OCI-M2 (cell line): ENCODE data around the gene ASPDH.
"Not testable (repeated sequence)": the region's sequence is repeated elsewhere in the genome, so short reads cannot be mapped to it uniquely, and the experiment has no call there.

Experiments used
- DNase-seq: peaks from one replicate; lab custom pipeline; 2025; ENCODE audit not compliant: unreplicated experiment; lab: John Stamatoyannopoulos, UW

Gene ASPDH

DNA sequence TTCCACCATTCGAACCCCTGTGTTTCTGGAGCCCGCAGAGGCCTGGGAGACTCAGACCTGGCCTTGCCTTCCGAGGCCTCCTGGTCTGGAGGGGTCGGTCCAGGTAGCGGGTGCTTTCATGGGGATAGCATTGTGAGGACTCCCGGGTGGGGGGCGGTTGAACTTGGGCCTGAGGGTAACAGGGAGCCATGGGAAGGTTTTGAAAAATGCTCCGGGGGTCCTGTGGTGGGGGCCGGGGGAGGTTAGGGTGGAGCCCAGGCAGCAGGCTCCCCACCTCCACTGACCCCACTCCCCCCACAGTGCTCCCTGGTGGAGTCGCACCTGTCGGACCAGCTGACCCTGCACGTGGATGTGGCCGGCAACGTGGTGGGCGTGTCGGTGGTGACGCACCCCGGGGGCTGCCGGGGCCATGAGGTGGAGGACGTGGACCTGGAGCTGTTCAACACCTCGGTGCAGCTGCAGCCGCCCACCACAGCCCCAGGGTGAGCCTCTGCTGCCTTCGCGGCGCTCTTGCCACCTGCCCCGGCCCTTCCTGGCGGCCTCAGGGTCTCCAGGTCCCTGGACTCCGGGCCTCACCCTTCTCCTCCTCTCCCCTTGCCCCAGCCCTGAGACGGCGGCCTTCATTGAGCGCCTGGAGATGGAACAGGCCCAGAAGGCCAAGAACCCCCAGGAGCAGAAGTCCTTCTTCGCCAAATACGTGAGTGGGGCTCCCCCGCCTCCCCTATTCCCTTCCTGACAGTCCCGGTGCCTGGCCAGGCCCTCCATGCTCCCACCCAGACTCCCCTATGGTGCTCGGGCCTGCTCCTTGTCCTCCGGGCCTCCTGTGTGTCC, 33.2 kb downstream of the ASPDH start:
- no peak for DNase-seq

DNA sequence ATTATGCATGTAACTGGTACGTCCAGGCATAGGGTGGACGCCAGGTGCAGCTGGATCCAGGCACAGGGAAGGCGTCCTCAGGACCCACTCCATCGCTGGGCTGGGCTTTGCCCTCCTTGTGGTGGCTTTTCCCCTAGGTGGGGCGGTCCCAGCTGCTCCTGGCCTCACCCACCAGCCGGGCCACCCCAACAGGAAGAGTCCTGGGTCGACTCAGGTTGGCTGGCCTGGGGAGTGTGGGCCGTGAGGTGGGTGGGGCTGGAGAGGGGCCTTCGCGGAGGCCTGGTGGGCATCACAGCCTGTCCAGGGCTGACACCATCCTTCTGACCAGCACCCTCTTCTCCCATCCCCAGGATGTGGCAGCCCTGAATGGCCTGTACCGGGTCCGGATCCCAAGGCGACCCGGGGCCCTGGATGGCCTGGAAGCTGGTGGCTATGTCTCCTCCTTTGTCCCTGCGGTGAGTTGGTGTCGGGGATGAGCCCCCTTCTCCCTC, 33.9 kb downstream of the ASPDH start:
- no peak for DNase-seq

DNA sequence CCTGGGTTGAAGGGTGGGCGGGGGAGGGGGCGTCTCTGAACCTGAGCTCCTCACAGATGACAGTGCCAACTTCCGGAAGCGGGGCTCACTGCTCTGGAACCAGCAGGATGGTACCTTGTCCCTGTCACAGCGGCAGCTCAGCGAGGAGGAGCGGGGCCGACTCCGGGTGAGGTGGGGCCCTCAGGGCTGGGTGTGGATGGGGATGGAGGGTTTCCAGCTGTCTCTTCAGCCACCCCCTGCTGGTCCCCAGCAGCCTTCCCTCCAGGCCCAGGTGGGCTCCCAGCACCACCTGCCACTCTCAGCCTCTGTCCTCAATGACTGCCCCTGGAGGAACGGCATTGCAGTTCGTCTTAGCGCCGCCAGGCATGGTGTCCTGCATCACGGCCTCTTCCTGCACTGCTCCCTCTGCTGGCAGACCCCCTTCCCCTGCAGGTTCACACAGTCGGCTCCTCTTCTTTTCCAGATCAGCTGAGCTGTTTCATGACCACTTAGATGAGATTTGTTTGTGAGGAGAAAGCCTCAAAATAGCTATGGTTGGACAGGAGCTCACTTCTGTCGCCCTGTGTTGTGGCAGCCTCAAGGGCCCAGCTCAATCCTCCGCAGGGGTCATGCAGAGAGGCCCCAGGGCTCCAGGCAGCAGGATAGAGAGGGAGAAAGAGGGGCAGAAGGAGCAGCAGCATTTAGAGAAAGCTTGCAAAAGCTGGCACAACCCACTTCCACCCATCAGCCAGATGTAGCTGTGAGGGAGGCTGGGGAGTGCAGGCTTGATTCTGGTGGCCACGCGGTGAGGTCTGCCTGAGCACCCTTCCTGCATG, 34.6 kb downstream of the ASPDH start:
- no peak for DNase-seq

DNA sequence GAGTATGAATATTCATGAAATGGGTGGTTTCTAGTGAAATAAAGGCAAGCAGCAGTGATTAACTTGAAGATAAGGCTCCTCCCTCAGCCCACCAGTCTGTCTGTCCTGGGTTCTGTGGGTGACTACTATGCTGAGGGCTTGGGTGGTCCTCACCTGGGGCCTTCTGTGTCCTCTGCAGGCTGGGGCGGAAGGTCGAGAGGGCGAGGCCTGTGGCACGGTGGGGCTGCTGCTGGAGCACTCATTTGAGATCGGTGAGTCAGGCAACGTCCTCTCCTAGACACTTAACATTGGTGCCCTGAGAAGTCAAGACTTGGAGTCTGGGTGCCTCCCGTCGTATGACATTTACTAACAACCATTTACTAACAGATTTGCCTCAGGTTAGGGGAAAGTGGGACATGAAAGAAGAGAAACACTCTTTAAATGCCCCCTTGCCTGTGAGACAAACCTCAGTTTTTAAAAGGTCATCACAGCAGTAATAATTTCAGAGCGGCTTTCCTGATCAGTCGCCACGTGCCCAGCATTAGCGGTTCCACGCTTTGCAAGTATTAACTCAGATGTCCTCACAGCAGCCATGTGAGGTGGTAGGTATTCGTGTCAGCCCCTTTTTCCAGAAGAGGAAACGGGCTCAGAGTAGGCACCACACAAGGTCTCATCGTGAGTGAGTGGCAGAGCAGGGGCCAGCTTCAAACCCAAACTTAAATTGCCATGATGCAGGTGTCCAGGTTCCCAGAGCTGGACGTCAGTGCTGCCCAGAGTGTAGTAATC, 35.8 kb downstream of the ASPDH start:
- DNase-seq = no peak

DNA sequence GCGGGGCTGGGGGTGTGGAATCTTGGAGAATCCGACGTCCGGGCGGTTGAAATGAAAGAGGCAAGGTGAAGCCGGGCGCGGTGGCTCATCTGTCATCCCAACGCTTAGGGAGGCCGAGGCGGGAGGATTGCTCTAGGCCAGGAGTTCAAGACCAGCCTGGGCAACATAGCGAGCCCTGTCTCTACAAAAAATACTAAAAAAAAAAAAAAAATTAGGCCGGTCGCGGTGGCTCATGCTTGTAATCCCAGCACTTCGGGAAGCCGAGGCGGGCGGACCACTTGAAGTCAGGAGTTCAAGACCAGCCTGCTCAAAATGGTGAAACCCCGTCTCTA, 36.8 kb downstream of the ASPDH start:
- DNase-seq = no peak

DNA sequence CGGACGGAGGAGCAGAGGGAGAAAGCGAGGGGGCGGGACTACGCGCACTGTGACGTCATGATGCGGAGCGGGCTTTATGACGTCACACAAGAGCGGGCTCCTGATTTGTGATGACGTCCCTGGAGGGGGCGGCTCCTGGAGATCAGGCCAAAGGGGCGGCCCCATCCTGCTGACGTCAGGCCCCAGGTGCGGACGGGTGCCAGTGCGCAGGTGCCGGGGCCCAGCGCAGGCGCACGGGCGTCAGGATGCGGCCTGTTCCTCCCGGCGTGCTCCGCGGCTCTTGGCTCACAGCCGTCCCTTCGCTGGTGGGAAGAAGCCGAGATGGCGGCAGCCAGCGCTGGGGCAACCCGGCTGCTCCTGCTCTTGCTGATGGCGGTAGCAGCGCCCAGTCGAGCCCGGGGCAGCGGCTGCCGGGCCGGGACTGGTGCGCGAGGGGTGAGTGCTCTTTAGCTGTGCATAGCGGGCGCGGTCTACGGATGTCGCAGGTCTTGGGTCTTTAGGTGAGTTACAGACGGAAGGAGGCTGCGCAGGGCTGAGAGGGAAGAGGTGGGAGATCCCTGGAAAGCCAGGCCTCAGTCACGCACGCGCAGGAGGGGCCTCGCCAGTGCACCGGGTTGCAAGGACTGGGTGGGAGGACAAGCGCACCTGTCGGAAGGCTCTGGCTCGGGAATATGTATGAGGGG, 37.3 kb downstream of the ASPDH start, which contains the start of the genes EMC10 and GARIN5A:
Gene EMC10 (plus strand): TSS at position 284 of the 683 bp plus-strand sequence. CDS start 38 bp downstream, at position 322.
Gene GARIN5A (minus strand): TSS at position 625 of the 683 bp plus-strand sequence. CDS start 460 bp downstream, at position 165.
- DNase-seq = no peak

DNA sequence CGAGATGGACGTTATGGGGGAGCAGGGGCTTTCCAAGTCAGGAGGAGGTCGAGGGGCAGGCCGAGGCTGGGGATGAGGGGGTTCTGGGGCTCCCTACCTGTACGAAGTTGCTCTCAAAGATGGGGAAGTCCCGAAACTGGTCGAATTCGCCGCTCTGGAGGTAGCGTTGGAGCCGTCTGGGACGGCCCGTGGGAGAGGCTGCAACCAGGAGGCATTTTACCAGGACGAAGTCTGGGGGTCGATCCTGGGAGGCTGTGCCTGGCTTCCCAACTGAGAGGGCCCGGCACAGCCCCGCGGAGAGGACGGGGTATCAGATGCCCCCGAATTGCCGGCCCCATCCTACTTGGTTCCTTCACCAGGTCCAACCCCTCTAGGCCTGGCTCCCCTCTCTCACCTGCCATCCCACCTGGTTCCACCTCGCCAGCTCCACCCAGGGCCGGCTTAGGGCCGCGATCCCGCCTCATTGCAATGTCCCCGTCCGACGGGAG, 37.9 kb downstream of the ASPDH start:
- no peak for DNase-seq

DNA sequence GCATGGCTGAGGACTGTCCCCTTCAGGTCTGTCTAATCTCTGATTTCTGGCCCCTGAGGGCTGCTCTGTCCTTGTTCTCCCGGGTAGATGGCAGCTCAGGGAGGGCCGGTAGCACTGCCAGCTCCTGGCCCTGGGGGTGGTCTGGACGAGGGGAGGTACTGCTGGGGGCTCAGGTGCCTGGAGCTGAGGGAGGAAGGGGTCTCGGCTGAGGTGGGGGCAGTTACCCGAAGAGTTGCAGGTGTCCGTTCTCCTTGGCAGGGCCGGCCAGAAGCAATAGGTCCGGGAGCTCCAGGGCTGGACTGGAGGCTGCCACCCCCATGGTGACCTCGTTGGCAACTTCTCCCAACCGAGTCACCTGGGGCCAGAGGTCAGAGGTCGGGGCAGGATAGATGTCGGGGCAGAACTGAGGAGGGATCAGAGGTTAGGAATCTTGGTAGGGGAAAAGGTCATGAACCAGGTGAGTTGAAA, 38.6 kb downstream of the ASPDH start:
- no peak for DNase-seq

DNA sequence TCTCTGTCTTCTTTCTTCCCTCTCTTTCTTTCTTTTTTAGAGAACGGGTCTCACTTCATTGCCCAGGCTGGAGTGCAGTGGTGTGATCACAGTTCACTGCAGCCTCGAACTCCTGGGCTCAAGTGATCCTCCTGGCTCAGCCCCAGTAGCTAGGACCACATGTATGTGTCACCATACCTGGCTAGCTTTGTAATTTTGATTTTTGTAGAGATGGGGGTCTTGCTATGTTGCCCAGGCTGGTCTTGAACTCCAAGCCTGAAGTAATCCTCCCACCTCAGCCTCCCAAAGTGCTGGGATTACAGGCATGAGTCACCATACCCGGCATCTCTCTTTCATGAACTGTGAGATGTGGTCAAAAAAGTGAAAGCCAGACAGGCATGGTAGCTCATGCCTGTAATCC, 40.4 kb downstream of the ASPDH start:
- DNase-seq = not testable (repeated sequence)

DNA sequence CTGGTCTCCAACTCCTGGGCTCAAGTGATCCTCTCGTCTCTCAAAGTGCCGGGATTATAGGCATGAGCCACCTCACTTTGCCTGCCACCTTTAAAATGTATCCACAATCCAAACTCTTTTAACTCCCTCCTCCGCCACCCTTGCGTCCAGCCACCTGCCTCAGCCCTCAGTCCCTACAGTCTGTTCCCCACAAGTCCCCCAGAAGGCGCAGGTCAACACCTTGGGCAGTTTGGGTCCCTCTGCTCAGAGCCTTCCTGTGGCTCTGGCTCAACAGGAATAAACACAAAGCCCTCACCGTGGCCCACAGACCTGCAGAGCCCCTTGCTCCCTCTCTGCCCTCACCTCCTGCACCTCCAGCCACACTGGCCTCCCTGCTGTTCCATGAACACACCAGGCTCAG, 44.9 kb downstream of the ASPDH start:
- DNase-seq = no peak

DNA sequence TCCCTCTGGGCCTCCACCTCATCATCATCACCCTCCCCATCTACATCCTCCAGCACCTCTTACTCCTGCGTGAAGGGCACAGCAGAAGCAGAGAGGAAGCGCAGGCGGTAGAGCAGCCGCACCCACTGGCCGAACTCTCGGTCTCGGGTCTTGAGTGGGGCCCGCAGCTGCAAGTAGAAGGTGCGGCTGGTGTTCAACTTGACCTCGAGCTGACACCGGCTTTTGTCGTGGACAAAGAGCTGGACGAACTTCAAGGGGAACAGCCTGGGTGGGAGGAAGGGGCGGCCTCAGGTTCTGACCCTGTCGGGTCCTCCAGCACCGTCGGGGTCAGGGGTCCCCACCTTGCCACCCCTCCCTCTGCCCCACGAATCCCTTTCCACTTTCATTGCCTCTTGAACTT, 46.1 kb downstream of the ASPDH start:
- DNase-seq = no peak

DNA sequence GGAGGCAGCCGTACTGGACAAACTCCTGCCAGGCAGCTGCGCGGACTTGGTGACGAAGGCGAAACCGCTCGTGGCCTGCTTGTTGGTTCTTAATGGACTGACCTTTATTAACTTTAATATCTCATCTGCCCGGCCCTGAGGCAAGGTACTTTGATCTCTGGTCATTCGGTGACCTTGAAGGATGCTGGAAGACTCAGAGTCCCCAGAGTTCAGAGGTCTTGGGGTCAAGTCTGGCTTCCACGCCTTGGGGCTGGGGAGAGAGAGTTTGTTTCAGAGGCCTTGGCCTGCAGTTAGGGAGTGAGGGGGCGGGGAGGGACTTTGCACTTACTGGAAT, 47.0 kb downstream of the ASPDH start:
- no peak for DNase-seq

DNA sequence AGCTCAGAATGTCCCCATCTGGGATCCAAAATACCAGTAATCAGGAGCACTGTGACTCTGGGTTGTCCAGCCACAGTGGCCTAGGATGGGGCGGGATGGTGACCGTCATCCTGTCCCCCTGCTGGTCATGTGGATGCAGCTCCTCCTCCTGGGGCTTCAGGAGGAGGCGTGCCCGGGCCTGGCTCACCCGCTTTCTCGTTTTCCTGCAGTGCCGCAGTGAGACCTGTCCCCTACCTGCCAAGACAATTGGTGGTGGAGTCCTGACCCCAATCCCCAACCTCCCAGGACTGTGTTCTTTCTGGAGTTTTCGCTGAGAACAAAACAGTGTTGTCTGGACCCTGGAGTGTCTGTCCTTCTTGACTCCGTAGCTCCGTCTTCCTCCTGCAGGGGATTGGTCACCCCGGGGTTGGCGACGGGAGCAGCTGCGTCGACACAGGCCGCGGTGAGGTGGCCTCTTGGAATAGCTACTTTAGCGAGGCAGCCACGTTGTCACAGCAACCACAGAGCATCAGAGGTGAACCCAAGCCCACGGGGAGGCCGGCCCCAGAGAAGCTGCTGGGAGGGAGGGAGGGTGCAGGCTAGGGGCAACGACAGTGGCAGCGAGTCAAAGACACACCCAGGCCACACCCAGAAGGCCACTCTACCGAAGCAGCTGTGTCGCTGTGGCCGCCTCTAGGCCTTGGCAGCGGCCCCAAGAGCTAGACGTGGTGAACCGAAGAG, 47.6 kb downstream of the ASPDH start:
- no peak for DNase-seq

DNA sequence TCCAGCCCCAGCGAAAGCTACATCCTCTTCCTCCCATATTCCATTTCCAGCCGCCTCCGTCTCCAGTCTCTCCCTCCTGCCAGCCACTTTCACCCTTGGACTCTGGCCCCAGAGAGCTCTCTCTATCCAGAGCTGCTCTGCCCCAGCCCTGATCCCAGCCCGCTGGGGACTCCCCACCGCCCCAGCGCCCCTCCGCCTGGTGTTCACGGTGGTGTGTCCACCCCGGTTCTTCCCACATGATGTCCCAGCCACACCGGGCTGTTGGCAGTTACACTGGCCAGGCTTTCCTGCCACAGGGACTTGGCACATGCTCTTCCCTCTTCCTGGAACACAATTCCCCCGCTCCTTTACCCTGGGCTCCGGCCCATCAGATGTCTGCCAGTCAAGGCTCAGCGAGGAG, 48.7 kb downstream of the ASPDH start:
- no peak for DNase-seq

DNA sequence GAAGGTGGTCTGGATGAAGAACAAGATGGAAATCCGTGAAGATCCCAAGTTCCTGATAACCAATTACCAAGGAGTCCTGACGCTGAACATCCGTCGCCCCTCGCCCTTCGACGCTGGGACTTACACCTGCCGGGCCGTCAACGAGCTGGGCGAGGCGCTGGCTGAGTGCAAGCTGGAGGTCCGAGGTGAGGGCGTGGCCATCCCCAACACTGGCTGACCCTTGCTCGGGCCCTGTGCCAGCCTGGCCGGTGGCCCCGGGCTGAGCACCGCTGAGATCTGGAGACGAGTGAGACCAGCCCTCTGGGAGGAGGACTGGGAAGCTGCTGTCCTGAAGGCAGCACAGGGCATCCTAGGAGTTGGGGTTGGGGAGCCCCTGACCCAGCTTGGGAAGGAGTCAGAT, 49.4 kb downstream of the ASPDH start:
- DNase-seq = no peak

DNA sequence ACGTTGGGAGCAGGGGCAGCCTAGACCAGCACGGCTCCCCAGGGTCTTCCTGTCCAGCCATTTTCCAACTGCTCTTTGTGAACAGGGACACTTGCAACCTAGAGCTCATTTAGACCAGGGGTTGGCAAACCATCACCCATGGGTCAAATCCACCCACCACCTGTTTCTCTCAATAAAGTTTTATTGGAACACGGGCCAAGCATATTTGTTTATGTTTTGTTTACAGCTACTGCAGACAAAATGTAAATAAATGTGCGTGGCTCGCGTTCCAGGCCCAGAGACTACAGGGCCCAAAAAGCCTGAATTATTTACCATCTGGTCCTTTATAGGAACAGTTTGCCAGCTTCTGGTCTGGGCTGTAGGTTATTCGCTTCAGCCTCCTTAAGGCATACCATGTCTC, 50.7 kb downstream of the ASPDH start:
- no peak for DNase-seq
